ENCODE data around the gene CEACAM19.
"Not testable (repeated sequence)": the region's sequence is repeated elsewhere in the genome, so short reads cannot be mapped to it uniquely, and the experiment has no call there.

The CEACAM19 gene

GRCh38 chr19:44704982-44705381, 33.7 kb downstream of the CEACAM19 start:
- no peak for DNase-seq (ENCODE audit: low read depth)
- TF ChIP-seq MYC (IDR thresholded peaks at IDR 0.05; ENCODE audit: low read depth, low read length) (no peak), MAX (IDR thresholded peaks at IDR 0.05; ENCODE audit: low read depth, low read length) (no peak)
- H3K4me3 ChIP-seq (ENCODE audit: low read depth, low read length) = no peak overlapping the region

- no peak overlapping the region for H3K4me3 ChIP-seq (ENCODE audit: low read depth, low read length)
- DNase-seq (ENCODE audit: low read depth) = no peak
Measured at GRCh38 chr19:44705502-44706010, 34.3 kb downstream of the CEACAM19 start.

GRCh38 chr19:44706506-44707236, 35.4 kb downstream of the CEACAM19 start:
- DNase-seq (ENCODE audit: low read depth) = no peak
- TF ChIP-seq CTCF (IDR thresholded peaks at IDR 0.05; ENCODE audit: low read depth, low read length) (no peak), MAX (IDR thresholded peaks at IDR 0.05; ENCODE audit: low read depth, low read length) (no peak), POLR2A (IDR thresholded peaks at IDR 0.05; ENCODE audit: extremely low read depth, insufficient read length) (no peak), MYC (IDR thresholded peaks at IDR 0.05; ENCODE audit: low read depth, low read length) (no peak)
- H3K4me3 ChIP-seq (ENCODE audit: low read depth, low read length) = no peak overlapping the region

More at GRCh38 chr19:44705502-44706010, 34.3 kb downstream of the CEACAM19 start:
- TF ChIP-seq MYC (IDR thresholded peaks at IDR 0.05; ENCODE audit: low read depth, low read length) (no peak), POLR2A (IDR thresholded peaks at IDR 0.05; ENCODE audit: extremely low read depth, insufficient read length) (no peak), MAX (IDR thresholded peaks at IDR 0.05; ENCODE audit: low read depth, low read length) (no peak), CTCF (IDR thresholded peaks at IDR 0.05; ENCODE audit: low read depth, low read length) (no peak)

- H3K4me3 ChIP-seq (ENCODE audit: low read depth, low read length) = no peak overlapping the region
- DNase-seq (ENCODE audit: low read depth) = no peak
- TF ChIP-seq POLR2A (IDR thresholded peaks at IDR 0.05; ENCODE audit: extremely low read depth, insufficient read length) = no peak
- no peak for TF ChIP-seq MAX (IDR thresholded peaks at IDR 0.05; ENCODE audit: low read depth, low read length)
- no peak for TF ChIP-seq CTCF (IDR thresholded peaks at IDR 0.05; ENCODE audit: low read depth, low read length)
- TF ChIP-seq MYC (IDR thresholded peaks at IDR 0.05; ENCODE audit: low read depth, low read length) = no peak
Measured at GRCh38 chr19:44707794-44708193, 36.5 kb downstream of the CEACAM19 start.

- no peak for DNase-seq (ENCODE audit: low read depth)
- TF ChIP-seq MYC (IDR thresholded peaks at IDR 0.05; ENCODE audit: low read depth, low read length) (no peak), POLR2A (IDR thresholded peaks at IDR 0.05; ENCODE audit: extremely low read depth, insufficient read length) (no peak), CTCF (IDR thresholded peaks at IDR 0.05; ENCODE audit: low read depth, low read length) (no peak)
- no peak overlapping the region for H3K4me3 ChIP-seq (ENCODE audit: low read depth, low read length)
Measured at GRCh38 chr19:44708940-44709339, 37.7 kb downstream of the CEACAM19 start.

- H3K4me3 ChIP-seq (ENCODE audit: low read depth, low read length); DNase-seq (ENCODE audit: low read depth): not testable (repeated sequence)
Measured at GRCh38 chr19:44709434-44710266, 38.4 kb downstream of the CEACAM19 start.
